IPS-20b (cell line): ENCODE results near the gene CCDC88B.
"Not testable (repeated sequence)": the region's sequence is repeated elsewhere in the genome, so short reads cannot be mapped to it uniquely, and the experiment has no call there.

Source experiments
- H3K27ac ChIP-seq: one replicate; pipeline ENCODE4 v1.5.1; 2013; ENCODE audit warnings: low read length
- H3K27me3 ChIP-seq: 2 replicates; pipeline ENCODE4 v1.6.1; 2013; ENCODE audit warnings: mild to moderate bottlenecking, low read length, inconsistent platforms; ENCODE audit not compliant: insufficient read depth
- H3K36me3 ChIP-seq: 2 replicates; pipeline ENCODE4 v1.6.1; 2013; ENCODE audit warnings: low read depth, mild to moderate bottlenecking, inconsistent platforms, low read length, moderate library complexity; ENCODE audit not compliant: insufficient read depth
- H3K4me1 ChIP-seq: 2 replicates; pipeline ENCODE4 v1.6.1; 2013; ENCODE audit warnings: mild to moderate bottlenecking, control low read depth, inconsistent platforms, low read length, moderate library complexity; ENCODE audit not compliant: insufficient read depth
- H3K4me3 ChIP-seq: 2 replicates; pipeline ENCODE4 v1.5.1; 2013; ENCODE audit warnings: mild to moderate bottlenecking, low read length, inconsistent platforms
- H3K9ac ChIP-seq: 2 replicates; pipeline ENCODE4 v1.6.1; 2013; ENCODE audit warnings: low read depth, mild to moderate bottlenecking, inconsistent platforms, low read length, moderate library complexity
- H3K9me3 ChIP-seq: 2 replicates; pipeline ENCODE4 v1.6.1; 2013; ENCODE audit warnings: mild to moderate bottlenecking, low read depth, low read length, inconsistent platforms; ENCODE audit not compliant: insufficient read depth

The CCDC88B gene

DNA sequence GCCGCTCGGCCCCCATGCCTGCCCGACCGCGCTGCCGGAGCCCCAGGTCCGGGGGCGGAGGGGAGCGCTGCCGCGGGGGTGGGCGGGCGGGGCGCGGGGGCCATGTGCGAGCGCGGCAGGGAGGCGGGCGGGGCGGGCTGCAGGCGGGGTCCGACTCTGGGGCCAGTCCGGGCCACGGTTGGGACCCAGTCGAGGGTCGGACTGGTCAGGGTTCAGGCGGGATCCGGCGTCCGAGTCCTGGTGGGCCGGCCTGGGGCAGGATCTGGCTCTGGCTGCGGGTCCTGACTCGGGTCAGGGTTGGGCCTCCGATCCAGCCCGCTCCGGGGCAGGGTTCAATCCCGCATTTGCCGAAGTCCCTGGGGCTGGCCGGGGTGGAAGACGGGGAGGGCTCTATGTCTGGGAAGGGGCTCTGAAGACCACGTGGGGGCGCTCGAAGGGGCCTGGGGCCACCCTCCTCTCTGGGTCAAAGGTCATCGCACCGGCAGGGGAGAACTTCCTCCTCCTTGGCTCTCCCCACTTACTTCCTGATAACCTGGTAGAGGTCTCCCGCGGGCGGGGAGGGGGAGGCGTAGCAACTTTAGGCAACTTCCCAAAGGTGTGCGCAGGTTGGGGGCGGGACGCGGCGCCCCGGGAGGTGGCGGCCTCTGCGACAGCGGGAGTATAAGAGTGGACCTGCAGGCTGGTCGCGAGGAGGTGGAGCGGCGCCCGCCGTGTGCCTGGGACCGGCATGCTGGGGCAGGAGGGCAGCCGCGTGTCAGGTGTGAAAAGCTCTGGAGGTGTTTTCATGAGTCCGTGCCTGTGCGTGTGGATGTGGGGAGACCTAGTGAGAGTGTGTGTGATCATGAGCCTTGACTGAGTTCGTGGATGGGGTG lies 34.1 kb upstream of the CCDC88B start:
- peaks cover 11% of the 10 kb centered on the region; the same call in 1 of the 2 replicates for H3K4me1 ChIP-seq
- peak overlapping the region; percentile 92 for H3K4me3 ChIP-seq
- peak overlapping the region; percentile 89 for H3K9ac ChIP-seq
- peaks cover 18% of the 10 kb centered on the region for H3K27me3 ChIP-seq
- no peaks in the 10 kb centered on the region for H3K9me3 ChIP-seq
- peaks cover 5% of the 10 kb centered on the region; the same call in 1 of the 2 replicates for H3K36me3 ChIP-seq
- peak overlapping the region; percentile 81 for H3K27ac ChIP-seq

DNA sequence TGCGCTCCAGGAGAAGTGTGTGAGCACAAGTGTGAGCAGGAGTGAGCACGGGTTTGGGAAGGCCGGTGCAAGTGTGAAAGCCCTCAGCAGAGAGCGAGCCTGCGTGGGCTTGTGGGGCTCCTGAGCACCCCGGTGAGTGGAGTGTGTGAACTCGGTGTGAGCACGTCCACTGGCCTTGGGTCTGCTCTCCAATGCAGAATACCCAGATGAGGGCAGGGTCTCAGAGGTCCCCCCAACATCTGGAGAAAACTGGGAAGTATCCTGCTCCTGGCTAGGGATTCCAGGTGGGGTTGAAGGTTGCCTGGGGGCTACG lies 33.5 kb upstream of the CCDC88B start:
- Histone ChIP-seq H3K27ac (peak overlapping the region; percentile 81), H3K36me3 (peaks cover 5% of the 10 kb centered on the region; the same call in 1 of the 2 replicates), H3K4me1 (peaks cover 11% of the 10 kb centered on the region; the same call in 1 of the 2 replicates), H3K9me3 (no peaks in the 10 kb centered on the region), H3K27me3 (peaks cover 12% of the 10 kb centered on the region), H3K4me3 (peak overlapping the region; percentile 92), H3K9ac (peak overlapping the region; percentile 89)

DNA sequence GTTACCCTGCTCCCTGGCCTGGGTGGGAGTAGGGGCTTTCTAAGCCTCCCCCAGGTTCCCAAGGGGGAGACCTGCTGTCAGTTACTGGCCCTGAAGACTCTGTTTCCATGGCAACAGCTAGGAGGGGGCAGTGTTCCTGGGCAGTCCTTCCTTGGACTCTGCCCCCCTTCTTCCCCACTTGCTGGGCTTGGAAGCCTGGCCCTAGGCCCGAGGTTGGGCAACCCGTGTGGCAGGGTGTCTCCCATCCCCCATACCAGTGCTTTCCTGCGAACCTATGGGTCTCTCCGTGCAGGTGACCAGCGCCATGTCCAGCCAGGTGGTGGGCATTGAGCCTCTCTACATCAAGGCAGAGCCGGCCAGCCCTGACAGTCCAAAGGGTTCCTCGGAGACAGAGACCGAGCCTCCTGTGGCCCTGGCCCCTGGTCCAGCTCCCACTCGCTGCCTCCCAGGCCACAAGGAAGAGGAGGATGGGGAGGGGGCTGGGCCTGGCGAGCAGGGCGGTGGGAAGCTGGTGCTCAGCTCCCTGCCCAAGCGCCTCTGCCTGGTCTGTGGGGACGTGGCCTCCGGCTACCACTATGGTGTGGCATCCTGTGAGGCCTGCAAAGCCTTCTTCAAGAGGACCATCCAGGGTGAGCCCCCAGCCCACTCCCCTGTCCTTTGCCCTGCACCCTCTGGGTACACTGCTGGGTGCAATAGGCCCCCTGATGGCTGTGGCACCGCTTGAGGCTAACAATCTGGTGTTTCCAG lies 33.0 kb upstream of the CCDC88B start:
- peaks cover 5% of the 10 kb centered on the region; the same call in 1 of the 2 replicates for H3K36me3 ChIP-seq
- H3K27ac ChIP-seq: no peak overlapping the region
- H3K9me3 ChIP-seq: no peaks in the 10 kb centered on the region
- peak overlapping the region; percentile 89; the same call in 1 of the 2 replicates for H3K9ac ChIP-seq
- peaks cover 6% of the 10 kb centered on the region; the same call in 1 of the 2 replicates for H3K27me3 ChIP-seq
- peak overlapping the region; percentile 92 for H3K4me3 ChIP-seq
- H3K4me1 ChIP-seq: peaks cover 11% of the 10 kb centered on the region; the same call in 1 of the 2 replicates

DNA sequence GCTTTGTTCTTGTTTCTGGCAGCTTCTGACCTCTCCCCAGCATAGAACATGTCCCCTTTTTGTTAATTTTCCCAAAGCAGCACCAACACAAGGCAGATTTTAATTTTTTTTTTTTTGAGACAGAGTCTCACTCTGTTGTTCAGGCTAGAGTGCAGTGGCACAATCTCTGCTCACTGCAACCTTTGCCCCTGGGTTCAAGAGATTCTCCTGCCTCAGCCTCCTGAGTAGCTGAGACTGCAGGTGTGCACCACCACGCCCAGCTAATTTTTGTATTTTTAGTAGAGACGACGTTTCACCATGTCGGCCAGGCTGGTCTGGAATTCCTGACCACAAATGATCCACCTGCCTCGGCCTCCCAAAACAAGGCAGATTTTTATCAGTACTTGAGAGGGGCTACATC lies 32.2 kb upstream of the CCDC88B start:
- not testable (repeated sequence) for H3K9me3 ChIP-seq, H3K4me3 ChIP-seq, H3K27ac ChIP-seq, H3K27me3 ChIP-seq, H3K36me3 ChIP-seq, H3K9ac ChIP-seq
- peaks cover 11% of the 10 kb centered on the region; the same call in 1 of the 2 replicates for H3K4me1 ChIP-seq

DNA sequence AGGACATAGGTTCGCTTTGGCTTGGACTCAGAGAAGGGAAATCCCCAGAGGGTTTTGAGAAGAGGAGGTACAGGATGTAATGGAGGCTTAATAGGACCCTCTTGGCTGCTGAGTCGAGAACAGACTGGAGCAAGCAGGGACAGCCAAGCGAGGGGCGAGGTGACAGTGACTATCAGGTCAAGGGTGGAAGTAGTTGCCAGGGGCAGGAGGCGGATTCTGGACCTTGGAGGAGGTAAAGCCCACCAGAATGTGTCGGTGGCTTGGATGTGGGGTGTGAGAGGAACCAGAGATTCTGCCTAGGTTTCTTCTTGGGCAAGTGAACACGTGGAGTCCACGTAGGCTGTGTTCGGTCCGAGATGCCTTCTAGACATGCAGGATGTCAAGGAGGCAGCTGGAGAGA lies 27.1 kb upstream of the CCDC88B start:
- no peaks in the 10 kb centered on the region; the same call in 1 of the 2 replicates for H3K4me1 ChIP-seq
- no peaks in the 10 kb centered on the region for H3K27me3 ChIP-seq
- no peak overlapping the region for H3K4me3 ChIP-seq
- no peaks in the 10 kb centered on the region for H3K9me3 ChIP-seq
- H3K36me3 ChIP-seq: peaks cover 34% of the 10 kb centered on the region
- H3K9ac ChIP-seq: no peak overlapping the region; the same call in 1 of the 2 replicates
- no peak overlapping the region for H3K27ac ChIP-seq

DNA sequence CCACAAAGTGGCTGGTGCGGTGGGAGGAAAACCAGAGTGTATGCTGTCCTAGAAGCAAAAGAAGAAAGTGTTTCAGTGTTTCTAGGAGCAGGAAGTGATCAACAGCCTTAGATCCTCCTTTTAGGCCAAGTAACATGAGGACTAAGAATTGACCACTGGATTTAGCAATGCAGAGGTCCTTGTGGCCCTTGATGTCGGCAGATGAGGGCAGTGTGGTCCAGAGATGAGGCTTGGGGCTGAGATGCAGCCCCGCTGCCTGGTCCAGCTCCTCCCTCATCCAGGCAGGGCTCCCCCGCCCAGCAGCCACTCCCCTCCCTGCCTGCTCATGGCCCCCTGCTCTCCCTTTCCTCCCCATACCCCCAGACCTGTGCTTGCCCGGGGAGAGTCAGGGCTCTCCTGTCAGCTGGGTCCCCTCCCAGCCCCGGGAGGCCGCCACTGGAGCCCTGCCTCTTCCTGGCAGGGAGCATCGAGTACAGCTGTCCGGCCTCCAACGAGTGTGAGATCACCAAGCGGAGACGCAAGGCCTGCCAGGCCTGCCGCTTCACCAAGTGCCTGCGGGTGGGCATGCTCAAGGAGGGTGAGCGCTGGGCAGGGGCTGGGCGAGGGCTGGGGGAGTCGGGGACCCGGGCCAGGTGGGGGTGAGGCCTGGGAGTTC lies 26.4 kb upstream of the CCDC88B start:
- Histone ChIP-seq H3K27me3 (no peaks in the 10 kb centered on the region), H3K9me3 (no peaks in the 10 kb centered on the region), H3K9ac (no peak overlapping the region), H3K36me3 (peaks cover 34% of the 10 kb centered on the region), H3K4me3 (no peak overlapping the region), H3K4me1 (no peaks in the 10 kb centered on the region; the same call in 1 of the 2 replicates), H3K27ac (no peak overlapping the region)

DNA sequence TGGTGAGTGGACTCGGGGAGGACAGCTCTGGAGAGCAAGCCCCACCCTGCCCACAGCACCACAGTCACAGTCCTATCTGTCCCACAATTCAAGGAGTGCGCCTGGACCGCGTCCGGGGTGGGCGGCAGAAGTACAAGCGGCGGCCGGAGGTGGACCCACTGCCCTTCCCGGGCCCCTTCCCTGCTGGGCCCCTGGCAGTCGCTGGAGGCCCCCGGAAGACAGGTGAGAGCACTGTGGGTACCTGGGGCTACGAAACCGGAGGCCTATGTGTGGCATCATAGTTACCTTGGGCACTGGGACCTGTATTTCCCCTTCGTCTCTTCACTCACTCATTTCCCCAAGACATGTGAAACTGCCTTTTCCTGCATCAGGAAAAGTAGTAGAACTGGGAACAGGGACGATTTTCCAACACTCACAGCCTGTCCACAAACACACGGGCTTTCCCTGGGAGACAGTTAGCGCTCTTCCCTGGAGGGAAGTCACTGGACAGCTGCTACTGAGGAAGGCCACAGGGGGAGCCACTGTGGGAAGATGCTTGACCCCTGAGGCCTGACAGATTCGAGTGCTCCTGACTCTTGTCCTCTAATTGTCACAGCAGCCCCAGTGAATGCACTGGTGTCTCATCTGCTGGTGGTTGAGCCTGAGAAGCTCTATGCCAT lies 25.7 kb upstream of the CCDC88B start:
- Histone ChIP-seq H3K27ac (no peak overlapping the region), H3K4me3 (no peak overlapping the region), H3K36me3 (peaks cover 34% of the 10 kb centered on the region), H3K9me3 (no peaks in the 10 kb centered on the region), H3K9ac (no peak overlapping the region), H3K4me1 (peaks cover 2% of the 10 kb centered on the region; the same call in 1 of the 2 replicates), H3K27me3 (no peaks in the 10 kb centered on the region)

DNA sequence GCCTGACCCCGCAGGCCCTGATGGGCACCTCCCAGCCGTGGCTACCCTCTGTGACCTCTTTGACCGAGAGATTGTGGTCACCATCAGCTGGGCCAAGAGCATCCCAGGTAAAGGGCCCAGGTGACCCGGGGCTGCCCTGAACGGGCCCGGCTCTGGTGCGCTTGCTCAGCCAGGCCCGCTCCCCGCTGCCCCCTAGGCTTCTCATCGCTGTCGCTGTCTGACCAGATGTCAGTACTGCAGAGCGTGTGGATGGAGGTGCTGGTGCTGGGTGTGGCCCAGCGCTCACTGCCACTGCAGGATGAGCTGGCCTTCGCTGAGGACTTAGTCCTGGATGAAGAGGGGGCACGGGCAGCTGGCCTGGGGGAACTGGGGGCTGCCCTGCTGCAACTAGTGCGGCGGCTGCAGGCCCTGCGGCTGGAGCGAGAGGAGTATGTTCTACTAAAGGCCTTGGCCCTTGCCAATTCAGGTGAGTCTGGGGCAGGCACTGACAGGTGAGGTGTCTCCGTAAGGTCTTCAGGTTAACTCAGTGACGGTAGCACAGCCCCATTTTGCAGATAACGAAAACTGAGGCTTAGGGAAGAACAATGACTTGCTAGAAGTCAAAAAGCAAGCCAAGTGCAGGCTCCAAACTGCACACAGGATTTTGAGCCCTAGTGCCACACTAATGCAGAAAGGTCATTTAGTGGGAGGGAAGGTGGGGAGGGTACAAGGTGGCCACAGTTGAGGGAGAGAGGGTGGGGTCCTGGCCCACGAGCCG lies 25.0 kb upstream of the CCDC88B start:
- Histone ChIP-seq H3K27ac (no peak overlapping the region), H3K36me3 (peaks cover 34% of the 10 kb centered on the region), H3K4me3 (no peak overlapping the region), H3K4me1 (peaks cover 2% of the 10 kb centered on the region; the same call in 1 of the 2 replicates), H3K27me3 (no peaks in the 10 kb centered on the region), H3K9me3 (no peaks in the 10 kb centered on the region), H3K9ac (no peak overlapping the region)

DNA sequence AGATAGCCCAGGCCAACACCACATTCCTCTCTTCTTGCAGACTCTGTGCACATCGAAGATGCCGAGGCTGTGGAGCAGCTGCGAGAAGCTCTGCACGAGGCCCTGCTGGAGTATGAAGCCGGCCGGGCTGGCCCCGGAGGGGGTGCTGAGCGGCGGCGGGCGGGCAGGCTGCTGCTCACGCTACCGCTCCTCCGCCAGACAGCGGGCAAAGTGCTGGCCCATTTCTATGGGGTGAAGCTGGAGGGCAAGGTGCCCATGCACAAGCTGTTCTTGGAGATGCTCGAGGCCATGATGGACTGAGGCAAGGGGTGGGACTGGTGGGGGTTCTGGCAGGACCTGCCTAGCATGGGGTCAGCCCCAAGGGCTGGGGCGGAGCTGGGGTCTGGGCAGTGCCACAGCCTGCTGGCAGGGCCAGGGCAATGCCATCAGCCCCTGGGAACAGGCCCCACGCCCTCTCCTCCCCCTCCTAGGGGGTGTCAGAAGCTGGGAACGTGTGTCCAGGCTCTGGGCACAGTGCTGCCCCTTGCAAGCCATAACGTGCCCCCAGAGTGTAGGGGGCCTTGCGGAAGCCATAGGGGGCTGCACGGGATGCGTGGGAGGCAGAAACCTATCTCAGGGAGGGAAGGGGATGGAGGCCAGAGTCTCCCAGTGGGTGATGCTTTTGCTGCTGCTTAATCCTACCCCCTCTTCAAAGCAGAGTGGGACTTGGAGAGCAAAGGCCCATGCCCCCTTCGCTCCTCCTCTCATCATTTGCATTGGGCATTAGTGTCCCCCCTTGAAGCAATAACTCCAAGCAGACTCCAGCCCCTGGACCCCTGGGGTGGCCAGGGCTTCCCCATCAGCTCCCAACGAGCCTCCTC lies 24.1 kb upstream of the CCDC88B start:
- H3K9me3 ChIP-seq, H3K27me3 ChIP-seq, H3K27ac ChIP-seq, H3K4me1 ChIP-seq: not testable (repeated sequence)
- H3K9ac ChIP-seq: peak overlapping the region; percentile 96; the same call in 1 of the 2 replicates
- H3K36me3 ChIP-seq: peaks cover 42% of the 10 kb centered on the region
- H3K4me3 ChIP-seq: peak overlapping the region; percentile 94; the same call in 1 of the 2 replicates

DNA sequence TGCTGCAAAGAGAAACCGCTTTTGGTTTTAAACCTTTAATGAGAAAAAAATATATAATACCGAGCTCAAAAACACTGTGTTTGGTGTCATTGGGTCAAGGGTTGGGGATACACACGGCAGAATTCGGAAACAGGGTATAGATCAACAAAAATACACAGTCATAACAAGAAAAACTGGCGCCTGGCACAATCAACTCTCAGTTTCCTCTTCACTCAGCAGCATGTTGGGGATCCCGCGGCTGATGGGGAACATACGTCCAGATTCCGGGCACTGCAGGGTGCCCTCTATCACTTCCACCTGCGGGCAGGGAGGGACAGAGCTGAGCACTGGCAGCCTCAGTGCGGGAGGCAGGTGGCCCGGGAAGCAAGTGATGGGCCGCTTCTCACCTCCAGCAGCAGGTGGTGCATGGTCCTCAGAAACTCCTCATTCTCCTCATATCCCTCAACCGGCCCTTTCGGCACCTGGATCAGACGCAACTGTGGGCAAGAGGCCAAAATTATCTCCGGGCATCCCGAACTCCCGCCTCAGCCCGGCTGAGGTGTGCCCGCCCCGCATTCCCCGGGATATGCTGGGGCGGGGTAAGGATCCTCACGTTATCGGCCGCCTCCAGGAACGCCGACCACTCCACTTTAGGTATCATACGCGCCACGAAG lies 23.2 kb upstream of the CCDC88B start:
- H3K27ac ChIP-seq: peak overlapping the region; percentile 79

More for the DNA sequence above, 23.2 kb upstream of the CCDC88B start:
- Histone ChIP-seq H3K4me3 (peak overlapping the region; percentile 94), H3K4me1 (peaks cover 2% of the 10 kb centered on the region; the same call in 1 of the 2 replicates), H3K36me3 (peaks cover 51% of the 10 kb centered on the region), H3K27me3 (no peaks in the 10 kb centered on the region), H3K9ac (peak overlapping the region; percentile 96), H3K9me3 (no peaks in the 10 kb centered on the region)
